Measurements from ENCODE around the gene CTCFL. TPM values are rescaled to one million over a fixed set of nuclear protein-coding genes. Genes with fewer than 3 reads are reported as not detected.

Gene CTCFL
- total RNA-seq, 1 experiment from 2014 or later, result 0.90 TPM

GRCh38 chr20:57539889-57540288, 14.9 kb upstream of the CTCFL start:
- TF ChIP-seq CTCF (conservative IDR thresholded peaks at IDR 0.05; ENCODE audit: low read depth, low read length) (no peak), EZH2 (IDR thresholded peaks at IDR 0.05; ENCODE audit: borderline replicate concordance, low read depth, low read length, poor library complexity, severe bottlenecking) (no peak)
- no peaks in the 10 kb centered on the region for H3K36me3 ChIP-seq (ENCODE audit: insufficient read depth, low read length, poor library complexity, severe bottlenecking)
- H3K9me3 ChIP-seq (ENCODE audit: low read depth, low read length, poor library complexity, severe bottlenecking), result no peaks in the 10 kb centered on the region
- CTCF ChIA-PET, result no interaction called here
- no peak overlapping the region for H3K27ac ChIP-seq (ENCODE audit: low read depth, low read length, poor library complexity, severe bottlenecking)
- POLR2A ChIA-PET (ENCODE audit: low non-redundant PET), result no interaction called here
- BruUV-seq (replicated peaks), result no TSS peak
- no peak overlapping the region for H3K4me3 ChIP-seq (ENCODE audit: low read depth, low read length, poor library complexity, severe bottlenecking)
- H3K4me1 ChIP-seq (ENCODE audit: insufficient read depth, low read length, poor library complexity, severe bottlenecking), result no peaks in the 10 kb centered on the region
- intact Hi-C loops (cut with micrococcal nuclease; ENCODE audit: unreplicated experiment), result no loop called here
- no peak for DNase-seq (ENCODE audit: low spot score)
- H3K27me3 ChIP-seq (replicated peaks; ENCODE audit: insufficient read depth, low read depth, low read length, poor library complexity), result peaks cover 7% of the 10 kb centered on the region

GRCh38 chr20:57537822-57538221, 12.9 kb upstream of the CTCFL start:
- no peak overlapping the region for H3K4me3 ChIP-seq (ENCODE audit: low read depth, low read length, poor library complexity, severe bottlenecking)
- peaks cover 7% of the 10 kb centered on the region for H3K27me3 ChIP-seq (replicated peaks; ENCODE audit: insufficient read depth, low read depth, low read length, poor library complexity)
- BruUV-seq (replicated peaks), result no TSS peak
- no peaks in the 10 kb centered on the region for H3K36me3 ChIP-seq (ENCODE audit: insufficient read depth, low read length, poor library complexity, severe bottlenecking)
- POLR2A ChIA-PET (ENCODE audit: low non-redundant PET), result no interaction called here
- TF ChIP-seq EZH2 (IDR thresholded peaks at IDR 0.05; ENCODE audit: borderline replicate concordance, low read depth, low read length, poor library complexity, severe bottlenecking), result no peak
- no peak for TF ChIP-seq CTCF (conservative IDR thresholded peaks at IDR 0.05; ENCODE audit: low read depth, low read length)
- H3K9me3 ChIP-seq (ENCODE audit: low read depth, low read length, poor library complexity, severe bottlenecking), result no peaks in the 10 kb centered on the region
- DNase-seq (ENCODE audit: low spot score), result no peak
- intact Hi-C loops (cut with micrococcal nuclease; ENCODE audit: unreplicated experiment), result no loop called here
- CTCF ChIA-PET, result no interaction called here
- no peaks in the 10 kb centered on the region for H3K4me1 ChIP-seq (ENCODE audit: insufficient read depth, low read length, poor library complexity, severe bottlenecking)
- H3K27ac ChIP-seq (ENCODE audit: low read depth, low read length, poor library complexity, severe bottlenecking), result no peak overlapping the region

- Histone ChIP-seq H3K27me3 (replicated peaks; ENCODE audit: insufficient read depth, low read depth, low read length, poor library complexity) (peaks cover 7% of the 10 kb centered on the region), H3K4me1 (ENCODE audit: insufficient read depth, low read length, poor library complexity, severe bottlenecking) (no peaks in the 10 kb centered on the region), H3K36me3 (ENCODE audit: insufficient read depth, low read length, poor library complexity, severe bottlenecking) (no peaks in the 10 kb centered on the region), H3K4me3 (ENCODE audit: low read depth, low read length, poor library complexity, severe bottlenecking) (no peak overlapping the region), H3K27ac (ENCODE audit: low read depth, low read length, poor library complexity, severe bottlenecking) (no peak overlapping the region), H3K9me3 (ENCODE audit: low read depth, low read length, poor library complexity, severe bottlenecking) (no peaks in the 10 kb centered on the region)
- no TSS peak for BruUV-seq (replicated peaks)
- TF ChIP-seq EZH2 (IDR thresholded peaks at IDR 0.05; ENCODE audit: borderline replicate concordance, low read depth, low read length, poor library complexity, severe bottlenecking) (no peak), CTCF (conservative IDR thresholded peaks at IDR 0.05; ENCODE audit: low read depth, low read length) (no peak)
- DNase-seq (ENCODE audit: low spot score), result no peak
- ChIA-PET POLR2A (ENCODE audit: low non-redundant PET) (no interaction called here), CTCF (no interaction called here)
- intact Hi-C loops (cut with micrococcal nuclease; ENCODE audit: unreplicated experiment), result no loop called here
Measured at GRCh38 chr20:57536771-57537724, 12.1 kb upstream of the CTCFL start.

All from A673 (cell line).